ENCODE measurements around the gene MINDY4.

- TF ChIP-seq CTCF (IDR thresholded peaks at IDR 0.05; ENCODE audit: insufficient read depth, low read depth, low read length), result no peak
- TF ChIP-seq EZH2 (IDR thresholded peaks at IDR 0.05; ENCODE audit: insufficient read depth, low read length), result no peak
Measured at GRCh38 chr7:30844916-30845315, 73.7 kb downstream of the MINDY4 start.
